ENCODE results near the gene CEP112. TPM values are rescaled to one million over a fixed set of nuclear protein-coding genes. Genes with fewer than 3 reads are reported as not detected.

Gene CEP112
- total RNA-seq, 4 donors from 2014 or later: 0.53 to 41.3 (median 5.7) TPM

- Histone ChIP-seq H3K4me1 (no peaks in the 10 kb centered on the region), H3K9me3 (peaks cover 0 to 5% (median 0%) of the 10 kb centered on the region in 4 donors), H3K27me3 (no peaks in the 10 kb centered on the region), H3K36me3 (no peaks in the 10 kb centered on the region), H3K27ac (no peak overlapping the region), H3K4me3 (no peak overlapping the region)
- TF ChIP-seq POLR2A (IDR thresholded peaks at IDR 0.05) (no peak), CTCF (IDR thresholded peaks at IDR 0.05) (no peak)
- DNase-seq: no peak
Measured at GRCh38 chr17:65956814-65957213, 235.1 kb downstream of the CEP112 start.

GRCh38 chr17:65954148-65954449 lies 237.8 kb downstream of the CEP112 start:
- no peak overlapping the region for H3K4me3 ChIP-seq
- H3K9me3 ChIP-seq: peaks cover 0 to 5% (median 0%) of the 10 kb centered on the region in 4 donors
- no peak overlapping the region for H3K27ac ChIP-seq
- H3K27me3 ChIP-seq: no peaks in the 10 kb centered on the region
- TF ChIP-seq CTCF (IDR thresholded peaks at IDR 0.05): no peak
- no peak for TF ChIP-seq POLR2A (IDR thresholded peaks at IDR 0.05)
- H3K36me3 ChIP-seq: no peaks in the 10 kb centered on the region
- DNase-seq: no peak
- H3K4me1 ChIP-seq: no peaks in the 10 kb centered on the region

GRCh38 chr17:65953316-65954147 lies 238.4 kb downstream of the CEP112 start:
- no peak overlapping the region for H3K27ac ChIP-seq
- no peak for TF ChIP-seq POLR2A (IDR thresholded peaks at IDR 0.05)
- no peak for TF ChIP-seq CTCF (IDR thresholded peaks at IDR 0.05)
- peaks cover 0 to under 1% (median 0%) of the 10 kb centered on the region in 4 donors for H3K9me3 ChIP-seq
- H3K36me3 ChIP-seq: no peaks in the 10 kb centered on the region
- no peak overlapping the region for H3K4me3 ChIP-seq
- DNase-seq: no peak
- H3K27me3 ChIP-seq: no peaks in the 10 kb centered on the region
- no peaks in the 10 kb centered on the region for H3K4me1 ChIP-seq

GRCh38 chr17:65952586-65952985 lies 239.3 kb downstream of the CEP112 start:
- no peaks in the 10 kb centered on the region for H3K4me1 ChIP-seq
- no peak for TF ChIP-seq CTCF (IDR thresholded peaks at IDR 0.05)
- no peak for TF ChIP-seq POLR2A (IDR thresholded peaks at IDR 0.05)
- H3K4me3 ChIP-seq: no peak overlapping the region
- no peaks in the 10 kb centered on the region for H3K27me3 ChIP-seq
- H3K27ac ChIP-seq: no peak overlapping the region
- H3K36me3 ChIP-seq: no peaks in the 10 kb centered on the region
- no peaks in the 10 kb centered on the region for H3K9me3 ChIP-seq
- no peak for DNase-seq

- no peak overlapping the region for H3K4me3 ChIP-seq
- TF ChIP-seq POLR2A (IDR thresholded peaks at IDR 0.05): no peak
- no peak for TF ChIP-seq CTCF (IDR thresholded peaks at IDR 0.05)
- DNase-seq: no peak
- H3K27ac ChIP-seq: no peak overlapping the region
- H3K36me3 ChIP-seq: no peaks in the 10 kb centered on the region
- no peaks in the 10 kb centered on the region for H3K27me3 ChIP-seq
- no peaks in the 10 kb centered on the region for H3K4me1 ChIP-seq
- H3K9me3 ChIP-seq: no peaks in the 10 kb centered on the region
Measured at GRCh38 chr17:65952015-65952414, 239.9 kb downstream of the CEP112 start.
